Stimulated activated CD8-positive, alpha-beta memory T cell treated with anti-CD3 and anti-CD28 coated beads, Interleukin-12 subunit alpha, Interleukin-12 subunit beta, amount 100 ng/mL, for 1 hour (primary cell): ENCODE measurements around the gene SUSD6.

Source experiments
- DNase-seq: peaks from one replicate; pipeline ENCODE4 v3.0.0-alpha.2; 2020; ENCODE audit warnings: low read depth

SUSD6 gene

DNA sequence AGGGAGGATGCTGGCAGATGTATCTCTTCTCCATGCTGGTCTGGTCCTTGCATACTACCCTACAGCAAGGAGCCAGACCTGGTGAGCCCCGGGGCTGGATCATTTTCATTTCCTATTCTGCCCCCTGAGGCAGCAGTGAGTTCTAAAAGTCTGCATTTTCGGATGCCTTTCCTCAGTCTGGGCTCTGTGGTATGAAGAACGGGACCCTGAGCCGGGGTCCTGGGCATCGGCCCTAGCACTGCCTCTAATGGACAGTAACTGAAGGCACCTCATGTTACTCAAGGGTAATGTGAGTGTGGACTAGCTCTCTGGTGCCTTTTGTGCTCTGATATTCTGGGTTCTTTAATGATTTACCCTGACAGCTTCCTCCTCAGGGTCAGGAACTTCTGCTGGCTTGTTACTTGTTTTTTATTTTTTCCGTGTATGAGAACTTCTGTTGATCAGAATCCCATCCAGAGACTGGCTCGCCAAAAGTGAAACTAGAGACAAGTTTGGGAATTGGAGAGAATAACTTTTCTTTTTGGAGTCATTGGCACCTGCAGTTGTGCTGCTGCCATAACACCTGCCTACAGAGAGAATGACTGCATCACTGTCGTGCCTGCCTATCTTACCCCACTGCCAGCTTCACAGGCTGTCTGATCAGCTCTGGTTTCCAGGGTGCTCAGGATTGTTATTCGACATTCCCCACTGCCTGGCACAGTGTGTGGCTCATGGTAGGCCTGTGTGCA, 62.3 kb downstream of the SUSD6 start:
- DNase-seq: no peak

DNA sequence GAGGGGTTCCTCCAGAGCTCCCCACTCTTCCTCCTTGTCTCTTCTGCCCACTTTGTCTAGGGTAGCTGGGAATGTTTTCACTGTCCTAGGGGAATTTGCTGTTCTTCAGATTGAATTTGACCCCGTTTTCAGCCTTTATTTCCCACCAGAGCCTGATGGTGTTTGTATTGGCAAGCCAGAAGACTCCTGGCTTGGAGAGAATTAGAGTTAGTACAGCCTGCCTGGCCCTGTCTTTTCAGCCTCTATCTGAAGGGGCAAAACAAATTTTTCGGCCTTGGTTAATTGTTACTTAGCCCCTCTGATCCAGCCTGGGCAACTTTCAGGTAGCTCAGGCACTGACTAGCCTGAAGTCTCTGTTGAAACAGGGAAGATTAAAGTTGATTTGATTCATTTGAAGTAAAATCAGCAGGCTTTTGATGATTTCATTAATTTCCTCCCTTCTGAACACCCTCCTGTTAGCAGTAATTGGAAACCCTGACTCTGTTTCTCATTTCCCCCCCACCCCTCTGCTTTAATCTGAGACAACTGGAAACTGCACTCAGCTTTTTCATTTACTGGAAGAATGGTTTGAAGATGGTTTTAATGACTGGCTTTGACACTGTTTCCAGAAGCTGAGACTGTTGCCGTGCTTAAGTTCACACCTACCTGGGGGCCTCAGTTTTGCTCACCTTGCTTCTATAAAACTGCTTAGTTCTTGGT, 63.3 kb downstream of the SUSD6 start:
- DNase-seq: no peak

DNA sequence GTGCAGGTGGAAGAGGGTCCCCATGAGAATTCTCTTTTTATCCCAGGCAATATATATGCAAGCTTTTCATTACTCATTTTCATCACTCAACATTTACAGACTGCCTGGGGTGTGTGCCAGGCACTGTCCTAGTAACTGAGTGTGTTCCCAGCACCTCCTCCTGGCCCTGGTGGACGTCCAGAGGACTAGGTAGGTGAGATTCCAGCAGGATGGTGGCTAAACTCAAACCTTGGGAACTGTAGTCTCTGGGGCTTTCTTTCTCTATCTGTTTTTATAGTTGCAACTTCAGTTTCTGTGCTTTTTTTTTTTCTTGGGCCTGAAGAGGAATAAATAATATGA, 63.8 kb downstream of the SUSD6 start:
- DNase-seq: no peak

DNA sequence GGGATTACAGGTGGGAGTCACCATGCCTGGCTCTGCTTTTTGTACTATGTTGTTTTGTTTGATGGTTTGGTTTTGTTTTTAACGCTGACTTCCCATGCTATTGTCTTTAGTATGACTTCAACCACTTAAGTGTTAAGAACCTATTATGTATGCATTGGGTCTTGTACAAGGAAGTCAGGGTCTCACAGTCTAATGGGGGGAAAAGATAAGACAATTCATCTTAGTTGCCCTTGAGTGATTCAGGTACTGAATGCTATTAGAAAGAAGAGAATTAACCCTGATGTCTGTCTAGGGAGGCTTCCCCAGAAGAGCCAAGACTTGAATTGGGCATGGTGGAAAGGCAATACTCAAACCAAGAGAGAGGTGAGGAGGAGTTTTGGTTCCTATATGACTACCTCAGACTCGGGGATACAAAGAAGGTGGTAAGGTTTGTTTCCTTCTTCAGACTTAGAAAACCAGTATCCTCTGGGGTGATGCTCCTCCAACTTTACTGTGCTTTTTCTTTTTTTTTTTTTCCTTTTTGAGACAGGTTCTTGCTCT, 64.6 kb downstream of the SUSD6 start:
- no peak for DNase-seq

DNA sequence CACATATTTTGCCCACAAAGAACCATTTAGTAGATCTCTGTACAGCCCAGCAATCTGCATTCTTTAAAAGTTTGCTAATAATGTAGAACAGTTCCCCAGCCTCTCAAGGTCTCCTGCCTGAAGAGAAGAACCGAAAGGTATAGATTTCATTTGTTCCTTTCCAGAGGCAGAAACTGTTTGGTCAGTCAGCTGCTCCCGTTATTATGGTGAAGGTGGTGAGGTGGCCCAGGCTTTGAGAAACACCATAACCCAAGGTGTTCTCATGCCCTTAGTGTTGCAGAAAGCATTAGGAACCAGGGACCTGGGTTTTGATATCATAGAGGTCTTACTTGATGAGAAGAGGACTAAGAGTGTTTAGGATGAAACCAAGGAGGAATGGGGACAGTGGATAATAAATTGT, 65.3 kb downstream of the SUSD6 start:
- DNase-seq: no peak

DNA sequence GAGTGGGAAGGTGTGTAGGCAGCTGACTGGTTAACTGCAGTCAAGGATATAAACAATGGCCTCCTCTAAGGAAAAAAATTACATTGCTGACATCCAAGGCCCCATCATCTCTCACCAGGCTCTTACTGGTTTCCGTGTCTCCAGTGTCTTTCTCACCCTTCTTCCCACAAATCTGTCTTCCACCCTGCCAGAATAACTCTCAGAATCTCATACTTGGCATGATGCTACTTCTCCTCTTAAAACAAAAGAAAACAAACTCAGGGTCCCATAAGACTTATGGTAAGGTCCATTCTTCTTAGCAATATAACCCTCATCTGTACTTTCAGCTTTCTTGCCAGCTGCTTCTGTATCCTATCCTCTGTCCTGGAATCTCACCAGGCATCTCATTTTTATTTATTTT, 68.9 kb downstream of the SUSD6 start:
- no peak for DNase-seq

DNA sequence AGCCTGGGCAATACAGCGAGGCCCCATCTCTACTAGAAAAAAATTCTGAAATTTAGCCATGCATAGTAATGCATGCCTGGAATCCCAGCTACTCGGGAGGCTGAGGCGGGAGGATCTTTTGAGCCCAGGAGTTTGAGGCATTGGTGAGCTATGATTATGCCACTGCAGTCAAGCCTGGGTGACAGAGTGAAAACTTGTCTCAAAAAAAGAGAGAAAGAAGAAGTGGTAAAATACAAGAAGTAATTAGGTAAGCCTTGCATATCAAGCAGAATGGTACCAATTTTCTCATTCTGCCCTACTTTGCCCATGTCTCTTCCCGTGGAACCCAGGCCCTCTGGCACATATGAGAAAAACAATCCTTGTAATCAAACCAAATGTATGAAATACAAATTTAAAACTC, 70.7 kb downstream of the SUSD6 start:
- DNase-seq: no peak

DNA sequence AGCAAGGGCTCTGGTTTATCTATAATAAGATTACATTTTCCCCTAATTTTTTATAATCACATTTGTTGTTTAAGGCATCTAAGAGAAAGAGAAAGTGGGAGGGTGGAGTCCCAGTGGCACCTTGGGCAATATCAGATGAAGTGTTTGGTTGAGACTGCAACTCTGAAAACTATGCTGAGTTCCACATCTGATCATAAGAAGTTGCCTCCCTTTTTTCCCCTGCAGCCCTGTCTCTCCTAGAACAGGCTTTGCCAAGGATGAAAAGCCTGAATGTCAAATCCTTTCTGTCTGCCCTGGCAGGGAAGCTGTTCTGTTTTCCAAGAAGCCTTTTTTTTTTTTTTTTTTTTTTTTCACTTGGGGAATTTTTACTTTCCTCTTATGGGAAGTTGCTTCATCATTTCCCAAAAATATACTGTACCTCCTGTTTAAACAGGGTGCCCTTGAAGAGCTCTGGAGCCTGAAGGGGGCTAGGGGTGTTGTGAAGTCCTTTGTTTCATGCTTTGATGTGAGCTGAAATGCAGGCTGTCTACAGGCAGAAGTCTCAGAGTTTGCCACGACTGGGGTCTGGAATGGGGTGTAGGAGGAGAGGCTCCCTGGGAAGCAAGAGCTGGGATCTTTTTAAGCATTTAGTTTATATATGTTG, 71.3 kb downstream of the SUSD6 start:
- DNase-seq: no peak

DNA sequence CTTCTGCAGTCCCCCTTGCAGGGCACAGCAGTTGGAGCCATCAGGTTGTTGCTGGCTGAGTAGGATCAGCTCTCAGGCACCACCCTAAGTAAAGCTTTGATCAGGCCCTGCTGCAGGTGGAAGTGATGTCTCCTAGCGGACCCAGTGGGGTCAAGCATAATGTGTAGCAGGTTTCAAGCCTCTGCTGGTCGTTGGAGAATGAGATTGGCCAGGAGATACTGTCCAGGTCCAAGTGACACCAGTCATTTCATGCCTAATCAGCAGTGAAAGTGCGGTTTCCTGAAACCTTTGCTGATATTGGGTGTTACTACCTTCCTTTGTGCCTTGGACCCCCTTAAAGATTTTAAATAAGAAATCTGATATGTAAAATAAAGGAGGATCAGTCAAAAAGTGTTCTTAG, 72.6 kb downstream of the SUSD6 start:
- DNase-seq: no peak

DNA sequence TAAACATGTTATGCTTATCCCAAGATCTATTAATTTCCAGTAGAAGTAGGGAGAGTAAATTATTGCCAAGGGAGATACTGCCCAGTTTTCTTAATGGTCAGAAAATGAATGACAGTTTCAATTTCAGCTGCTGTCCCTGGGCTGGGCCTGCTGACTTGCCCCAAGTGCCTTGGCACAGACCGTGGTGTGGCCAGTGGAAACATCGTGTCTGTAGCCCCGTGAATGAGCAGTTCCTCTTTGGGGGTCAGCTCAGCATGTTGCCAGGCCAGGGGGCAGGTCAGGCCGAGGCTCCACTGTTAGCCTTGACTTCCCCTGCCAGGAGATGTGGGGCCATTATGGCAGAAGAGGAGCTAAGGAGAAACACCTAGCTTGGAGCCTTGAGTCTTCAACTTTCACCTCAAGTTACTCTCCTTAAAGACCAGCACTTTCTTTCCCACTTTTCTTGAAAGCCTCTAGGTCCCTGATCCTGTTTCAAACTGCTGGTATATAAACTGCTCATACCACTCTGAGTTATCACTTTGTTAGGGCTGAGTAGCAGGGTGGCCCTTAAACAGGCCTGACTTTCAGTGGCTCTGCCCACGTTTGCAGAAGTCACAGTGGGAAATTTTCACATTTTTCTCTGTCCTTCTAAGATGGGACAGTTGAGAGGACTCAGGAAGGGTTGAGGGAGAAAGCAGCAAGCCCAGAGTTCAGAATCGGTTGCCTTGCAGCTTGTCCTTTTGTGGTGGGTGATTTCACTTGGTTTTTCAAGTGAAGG, 73.2 kb downstream of the SUSD6 start:
- DNase-seq: no peak

DNA sequence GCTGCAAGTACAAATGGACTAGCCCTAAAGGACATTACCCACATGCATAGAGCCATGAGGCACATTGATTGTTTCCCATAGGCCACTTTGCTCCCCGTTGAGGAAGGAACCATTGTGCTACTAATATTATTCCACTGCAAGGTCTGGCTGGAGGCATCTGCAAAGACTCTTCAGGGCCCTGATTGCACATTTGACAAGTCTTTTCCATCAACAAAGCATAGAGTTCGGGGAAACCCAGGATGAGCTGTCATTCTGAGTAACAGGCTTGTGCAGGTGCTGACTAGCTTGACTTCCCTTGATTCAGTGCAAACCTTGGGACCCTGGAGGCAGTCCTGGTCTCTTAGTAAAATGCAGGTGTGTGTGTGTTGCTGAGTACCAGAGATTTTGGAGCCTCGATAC, 73.8 kb downstream of the SUSD6 start:
- DNase-seq: no peak

DNA sequence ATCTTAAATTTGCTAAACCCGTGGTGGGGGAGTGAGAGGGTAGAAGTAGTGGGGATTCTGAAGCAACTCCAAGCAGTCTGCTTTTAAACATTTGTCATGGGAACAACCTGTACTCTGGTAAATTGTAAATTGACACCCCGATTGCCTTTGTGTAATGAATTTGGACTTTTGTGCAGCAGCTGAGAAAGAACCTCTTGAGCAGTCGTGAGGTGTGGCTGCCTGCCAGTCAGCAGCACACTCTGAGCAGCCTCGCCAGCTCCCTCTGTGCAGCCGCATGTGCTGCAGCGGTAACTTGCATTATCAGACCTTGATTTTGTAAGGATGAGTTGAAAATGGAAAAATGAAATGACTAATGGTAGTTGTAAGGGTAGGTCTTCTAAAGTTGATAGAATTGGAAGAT, 74.3 kb downstream of the SUSD6 start:
- DNase-seq: no peak

DNA sequence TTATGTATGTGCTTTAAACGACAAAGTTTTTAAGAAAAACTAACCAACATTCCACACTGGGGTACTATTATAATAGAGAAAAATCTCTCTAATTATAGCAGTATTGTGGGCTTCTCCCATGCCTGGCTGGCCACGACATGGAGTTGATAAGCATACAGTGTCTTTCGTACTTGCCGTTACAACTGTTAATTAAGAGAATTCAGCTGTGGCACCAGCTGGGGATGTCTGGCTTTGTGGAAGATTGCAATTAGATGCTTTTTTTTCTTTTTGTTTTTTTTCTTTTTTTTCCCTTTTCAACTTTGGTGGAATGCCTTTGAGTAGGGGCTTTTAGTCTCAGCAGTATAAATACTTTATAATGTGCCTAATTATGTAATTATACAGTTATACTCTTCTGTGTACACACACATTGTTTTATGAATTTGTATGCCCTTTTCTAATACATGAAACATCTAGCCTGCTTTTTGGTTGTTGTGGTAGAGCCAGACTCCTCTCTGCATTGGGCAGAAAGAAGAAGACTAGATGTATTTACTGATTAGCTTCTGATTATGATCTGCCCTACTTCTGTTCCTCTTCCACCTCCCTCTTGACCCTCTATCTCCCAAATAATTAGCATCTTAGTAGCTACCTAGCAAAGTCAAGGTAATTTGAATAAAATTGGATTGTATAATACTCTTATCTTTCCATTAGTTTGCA, 76.4 kb downstream of the SUSD6 start:
- no peak for DNase-seq

DNA sequence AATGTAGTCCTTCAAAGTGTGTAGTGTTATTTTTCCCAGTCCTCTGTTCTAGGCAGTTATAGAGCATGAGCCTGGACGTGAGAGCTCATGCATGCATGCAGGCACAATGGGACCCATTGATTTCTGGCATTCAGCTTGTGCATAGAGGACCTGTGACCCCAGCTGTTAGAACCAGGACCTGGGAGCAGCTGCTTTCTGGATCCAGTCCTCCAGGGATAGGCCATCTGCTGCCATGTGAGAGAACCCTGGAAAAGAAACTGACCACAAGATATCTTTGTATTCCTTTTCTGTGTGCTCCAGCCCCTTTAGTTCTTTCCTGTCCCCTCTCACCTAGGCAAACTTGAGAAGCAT, 76.9 kb downstream of the SUSD6 start:
- no peak for DNase-seq

DNA sequence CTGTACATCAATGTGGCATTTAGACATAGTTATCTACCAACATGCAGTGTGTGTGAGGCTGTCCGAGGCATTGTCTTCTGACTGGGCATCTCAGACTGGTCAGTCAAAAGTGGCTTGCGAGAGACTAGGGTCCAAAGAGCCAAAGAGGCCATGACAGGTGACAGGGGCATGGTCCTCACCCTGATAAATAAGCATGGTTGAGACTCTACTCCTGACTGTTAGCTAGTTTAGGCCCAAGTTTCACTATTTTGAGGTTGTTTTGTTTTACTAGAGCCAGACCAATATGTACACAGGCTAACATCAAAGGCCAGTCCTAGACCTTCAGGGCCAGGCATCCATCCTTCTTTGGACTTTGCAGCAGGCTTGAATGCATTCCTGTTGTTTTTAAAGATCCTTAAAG, 78.6 kb downstream of the SUSD6 start:
- no peak for DNase-seq

DNA sequence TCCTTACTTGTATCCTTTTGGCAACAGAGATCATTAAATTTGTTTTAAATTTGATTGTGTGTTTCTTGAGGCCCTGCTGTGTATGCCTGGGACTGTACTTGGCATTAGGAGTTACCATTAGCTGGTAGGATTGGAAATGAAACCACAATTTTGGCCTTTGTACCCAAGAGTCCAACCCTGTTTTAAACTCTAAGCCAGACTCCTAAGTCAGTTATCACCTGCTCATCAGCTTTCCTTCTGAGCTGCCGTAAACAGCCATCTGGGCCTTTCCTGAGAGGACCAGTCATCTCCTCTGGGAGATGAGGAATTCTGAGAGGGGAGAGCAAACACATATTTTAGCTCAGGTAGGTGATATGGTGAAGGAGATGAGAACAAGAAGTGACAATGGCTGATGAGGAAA, 81.2 kb downstream of the SUSD6 start:
- no peak for DNase-seq

DNA sequence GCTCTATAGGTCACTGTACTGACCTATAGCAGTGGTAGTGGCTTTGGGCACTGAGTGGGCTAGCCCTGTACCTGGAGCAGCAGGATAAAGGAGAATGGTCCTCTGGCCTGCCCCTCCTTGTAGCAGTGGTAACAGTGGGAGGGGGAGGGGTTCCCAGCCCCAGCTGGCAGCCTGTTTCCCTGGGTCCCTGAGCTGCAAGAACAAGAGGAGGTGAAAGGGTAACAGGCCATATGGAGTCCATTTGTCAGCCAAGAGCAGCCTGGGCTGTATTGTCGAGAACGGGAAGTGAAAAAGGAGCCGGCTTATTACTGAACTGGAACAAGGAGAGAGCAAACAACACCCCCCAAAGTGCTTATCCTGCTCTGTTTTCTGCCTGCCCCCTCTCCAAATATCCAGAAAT, 81.7 kb downstream of the SUSD6 start:
- no peak for DNase-seq

DNA sequence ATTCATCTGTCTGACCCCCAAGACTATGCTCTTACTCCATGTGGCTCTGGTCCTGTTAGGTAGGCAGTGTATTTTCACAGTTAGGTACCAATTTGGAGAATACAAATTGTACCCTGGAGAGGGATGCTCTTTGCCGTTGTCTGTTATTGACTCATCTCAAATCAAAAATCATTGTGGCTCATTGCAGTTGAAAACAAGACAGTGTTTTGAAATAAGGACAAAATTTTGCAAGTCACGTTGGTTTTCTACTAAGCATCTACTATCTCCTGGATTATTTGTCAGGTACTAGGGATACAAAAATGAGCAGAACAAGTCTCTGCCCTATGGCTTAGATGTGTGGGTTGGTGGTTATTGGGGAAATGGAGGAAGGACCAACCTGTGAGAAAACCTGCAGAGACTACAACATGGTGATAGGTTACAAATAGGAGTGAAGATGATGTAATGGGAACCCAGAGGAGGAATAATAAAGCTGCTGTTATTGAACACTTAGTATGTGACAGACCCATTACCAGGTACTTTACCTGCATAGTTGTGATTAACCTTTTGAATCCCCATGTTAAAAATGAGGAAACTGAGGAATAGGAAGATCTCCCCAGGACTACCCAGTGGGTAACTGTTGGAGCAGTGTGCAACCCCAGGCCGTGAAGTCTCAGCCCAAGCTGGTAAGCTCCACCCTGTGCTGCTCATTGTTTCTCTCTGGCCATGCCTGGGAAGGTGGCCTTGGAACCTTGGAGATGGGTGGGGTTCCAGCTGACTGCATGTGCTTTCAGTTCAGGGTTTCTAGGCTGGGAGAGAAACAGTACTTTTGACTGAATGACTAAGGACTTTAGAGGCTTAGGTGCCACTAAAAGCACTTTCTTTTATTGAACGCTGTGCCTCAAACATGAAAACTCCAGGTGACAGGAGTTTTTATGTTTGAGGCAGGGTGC, 82.7 kb downstream of the SUSD6 start:
- DNase-seq: no peak

DNA sequence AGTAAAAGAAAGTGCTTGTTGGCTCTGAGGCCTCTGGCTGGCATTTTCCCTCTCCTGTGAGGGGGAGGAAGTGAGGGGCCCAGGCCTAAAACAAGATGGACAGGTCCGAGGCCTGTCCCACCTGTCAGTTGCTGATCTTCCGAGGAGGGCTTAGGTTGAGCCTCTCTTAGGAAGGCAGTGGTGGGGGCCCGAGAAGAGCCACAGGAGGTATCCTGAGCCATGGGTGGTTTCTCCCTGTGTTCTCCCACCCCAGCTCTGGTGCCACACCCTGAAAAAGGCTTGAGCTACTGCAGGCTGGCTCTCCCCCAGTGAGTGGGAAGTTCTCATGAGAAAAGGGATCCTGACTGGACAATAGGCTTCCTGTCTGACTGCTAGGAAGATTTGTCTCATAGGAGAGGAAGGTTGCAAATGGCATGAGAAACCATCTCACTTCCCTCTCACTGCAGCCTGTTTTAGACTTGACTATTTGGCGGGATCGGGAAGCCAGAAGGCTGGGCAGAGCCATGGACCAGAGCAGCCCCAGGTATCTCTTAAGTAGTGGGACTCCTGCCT, 83.4 kb downstream of the SUSD6 start:
- DNase-seq: no peak

DNA sequence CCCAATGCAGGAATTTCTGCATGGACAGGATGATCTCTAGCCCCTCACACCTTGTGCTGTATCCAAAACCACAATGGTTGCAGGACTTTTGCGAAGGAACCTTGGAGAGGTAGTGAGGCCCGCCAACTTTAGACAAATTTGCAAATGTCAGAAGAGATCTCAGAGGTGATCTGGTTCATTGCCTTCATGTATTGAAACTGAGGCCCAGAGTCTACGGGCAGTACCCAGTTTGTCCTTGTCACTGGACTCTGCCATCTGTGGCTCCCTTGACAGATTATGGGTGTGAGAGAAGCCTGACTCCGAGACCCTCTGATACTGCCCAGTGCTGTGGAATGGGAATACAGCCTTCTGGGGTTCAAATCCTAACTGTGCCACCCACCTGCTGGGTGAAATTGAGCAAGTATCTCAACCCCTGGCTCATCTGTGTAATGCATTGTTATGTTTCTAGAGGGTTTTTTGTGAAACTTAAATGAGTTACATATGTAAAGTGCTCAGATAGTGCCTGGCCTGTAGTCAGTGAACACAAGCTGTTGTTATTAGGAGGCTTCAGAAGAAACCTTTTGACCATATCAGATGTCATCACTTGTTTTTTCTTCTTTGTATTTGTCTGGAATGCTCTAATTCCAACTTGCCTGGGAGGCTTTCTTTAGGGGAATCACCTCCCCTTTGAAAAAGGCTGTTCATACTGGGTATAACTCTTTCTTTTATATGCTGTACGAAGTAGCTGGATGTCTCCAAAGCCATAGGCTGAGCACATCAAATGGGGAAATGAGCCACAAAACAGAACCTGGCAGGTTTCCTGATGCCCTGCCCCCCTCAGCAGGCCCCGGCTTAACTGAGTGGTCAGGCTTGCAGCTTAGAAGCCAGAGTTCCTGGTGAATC, 84.2 kb downstream of the SUSD6 start:
- no peak for DNase-seq
